BJ (cell line): ENCODE results near the gene DMPK. TPM values are rescaled to one million over a fixed set of nuclear protein-coding genes. Genes with fewer than 3 reads are reported as not detected.

Source experiments
- CTCF ChIA-PET: fragments of 350-600 bp; formaldehyde crosslinking; extraction: SDS; loops from one replicate; lab custom pipeline; 2021; ENCODE audit warnings: antibody characterized with exemption, inconsistent platforms; lab: Yijun Ruan, JAX
- POLR2A ChIA-PET: fragments of 300-600 bp; sonication (Branson Sonifier 250); formaldehyde crosslinking; extraction: SDS; loops from one replicate; lab custom pipeline; 2021; ENCODE audit warnings: antibody characterized with exemption; lab: Charles Lee
- DNase-seq: peaks from one replicate; pipeline ENCODE4 v3.0.0-alpha.2; 2011; ENCODE audit warnings: low read depth
- H3K27me3 ChIP-seq: 2 replicates; pipeline ENCODE4 v1.6.0; 2011; ENCODE audit warnings: low read length; ENCODE audit not compliant: control insufficient read depth, insufficient read depth
- H3K36me3 ChIP-seq: 2 replicates; pipeline ENCODE4 v1.5.1; 2011; ENCODE audit warnings: low read length; ENCODE audit not compliant: control insufficient read depth, insufficient read depth
- H3K4me3 ChIP-seq: 2 replicates; pipeline ENCODE4 v1.5.1; 2011; ENCODE audit warnings: low read depth, mild to moderate bottlenecking, control low read depth, low read length
- polyA plus RNA-seq: library from polyadenylated mRNA; depleted of rRNA; stranded (reverse); fragments of >200 nt; gene quantifications from 2 replicates; pipeline ENCODE4 v1.2.3, GENCODE V29; 2011
- TF ChIP-seq, protein P1 (sequence below): IDR thresholded peaks from 2 replicates; pipeline ENCODE4 v1.5.1; 2011; ENCODE audit warnings: low read depth, mild to moderate bottlenecking, control low read depth, inconsistent platforms, low read length, moderate library complexity; ENCODE audit not compliant: insufficient read depth

Gene DMPK
- polyA plus RNA-seq, 1 experiment: 131 TPM

DNA sequence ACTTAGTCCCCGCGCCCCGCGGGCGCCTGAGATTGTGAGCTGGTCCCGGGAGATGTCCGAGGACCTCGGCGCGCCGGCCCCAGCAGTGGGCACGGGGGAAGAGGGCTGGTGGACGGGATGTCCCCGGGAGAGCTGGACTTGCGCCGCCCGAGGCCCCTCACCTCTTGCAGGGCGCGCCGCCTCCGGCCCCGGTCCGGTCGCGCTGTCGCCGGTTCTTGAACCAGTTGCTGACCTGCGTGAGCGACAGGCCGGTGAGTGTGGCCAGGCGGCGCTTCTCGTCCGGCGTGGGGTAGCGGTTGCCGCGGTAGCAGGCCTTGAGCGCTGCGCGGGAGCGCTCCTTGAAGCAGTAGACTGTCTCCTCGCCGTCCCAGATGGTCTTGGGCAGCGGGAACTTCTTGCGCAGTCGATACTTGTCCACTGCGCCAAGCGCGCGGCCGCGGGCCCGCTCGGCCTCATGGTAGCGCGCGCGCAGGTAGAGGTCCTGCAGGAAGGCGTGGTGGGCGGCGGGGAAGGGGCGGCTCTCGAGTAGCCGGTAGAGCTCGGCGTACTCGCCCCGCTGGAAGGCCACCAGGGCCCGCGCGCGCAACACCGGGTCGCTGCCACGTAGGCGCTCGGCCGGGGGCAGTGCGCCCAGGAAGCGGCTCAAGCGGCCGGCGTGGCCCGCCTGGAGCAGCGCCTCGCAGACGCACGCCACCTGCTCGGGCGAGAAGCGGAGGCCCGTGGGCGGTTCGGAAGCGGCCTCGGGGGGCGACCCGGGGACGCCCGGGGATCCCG, 14.2 kb downstream of the DMPK start:
- ChIA-PET CTCF (interaction anchor here (1.0 to 7.7 kb wide), 11 partner anchors 11 to 117 kb away, joined by 3 to 154 read pairs (median 6); partner anchors contain the start of genes QPCTL and RSPH6A), POLR2A (interaction anchor here (0.7 to 1.6 kb wide), 3 partner anchors 15 to 31 kb away, joined by 4 to 14 read pairs (median 7); partner anchors contain the start of gene DMPK)
- Histone ChIP-seq H3K27me3 (no peaks in the 10 kb centered on the region), H3K4me3 (peak overlapping the region; percentile 92), H3K36me3 (peaks cover 21% of the 10 kb centered on the region)
- TF ChIP-seq, protein P1, sequence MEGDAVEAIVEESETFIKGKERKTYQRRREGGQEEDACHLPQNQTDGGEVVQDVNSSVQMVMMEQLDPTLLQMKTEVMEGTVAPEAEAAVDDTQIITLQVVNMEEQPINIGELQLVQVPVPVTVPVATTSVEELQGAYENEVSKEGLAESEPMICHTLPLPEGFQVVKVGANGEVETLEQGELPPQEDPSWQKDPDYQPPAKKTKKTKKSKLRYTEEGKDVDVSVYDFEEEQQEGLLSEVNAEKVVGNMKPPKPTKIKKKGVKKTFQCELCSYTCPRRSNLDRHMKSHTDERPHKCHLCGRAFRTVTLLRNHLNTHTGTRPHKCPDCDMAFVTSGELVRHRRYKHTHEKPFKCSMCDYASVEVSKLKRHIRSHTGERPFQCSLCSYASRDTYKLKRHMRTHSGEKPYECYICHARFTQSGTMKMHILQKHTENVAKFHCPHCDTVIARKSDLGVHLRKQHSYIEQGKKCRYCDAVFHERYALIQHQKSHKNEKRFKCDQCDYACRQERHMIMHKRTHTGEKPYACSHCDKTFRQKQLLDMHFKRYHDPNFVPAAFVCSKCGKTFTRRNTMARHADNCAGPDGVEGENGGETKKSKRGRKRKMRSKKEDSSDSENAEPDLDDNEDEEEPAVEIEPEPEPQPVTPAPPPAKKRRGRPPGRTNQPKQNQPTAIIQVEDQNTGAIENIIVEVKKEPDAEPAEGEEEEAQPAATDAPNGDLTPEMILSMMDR: no peak
- DNase-seq: no peak

DNA sequence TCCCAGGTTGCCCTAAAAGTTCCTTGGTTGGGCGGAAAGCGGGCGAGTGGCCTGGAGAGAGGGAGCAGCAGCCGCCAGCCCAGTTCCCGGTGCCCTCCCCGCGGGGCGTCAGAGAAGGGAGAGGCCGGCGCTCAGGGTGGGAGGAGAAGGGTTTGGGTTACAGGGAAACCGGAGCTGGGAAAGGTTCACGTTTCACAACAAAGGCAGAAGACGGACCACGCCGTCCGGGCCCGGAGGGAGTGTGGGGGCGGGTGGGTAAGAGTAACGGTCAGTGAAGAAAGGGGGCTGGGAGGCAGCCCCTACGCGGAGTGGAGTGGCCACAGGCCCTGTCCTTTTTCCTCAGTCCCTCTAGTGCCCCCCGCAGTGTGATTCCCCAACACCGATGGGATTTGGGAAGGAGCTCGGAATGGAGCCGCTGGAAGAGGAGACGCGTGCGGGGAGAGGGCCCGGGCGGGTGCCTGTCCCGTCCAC, 14.8 kb downstream of the DMPK start:
- ChIA-PET CTCF (interaction anchor here (0.7 to 7.7 kb wide), 8 partner anchors 9 to 89 kb away, joined by 3 to 154 read pairs (median 6); partner anchors contain the start of gene QPCTL), POLR2A (interaction anchor here (0.6 to 0.7 kb wide), 2 partner anchors 28 to 43 kb away, joined by 3 to 4 read pairs; no protein-coding TSS in a partner anchor)
- peak; percentile 43 for DNase-seq
- TF ChIP-seq, protein P1: no peak
- Histone ChIP-seq H3K36me3 (peaks cover 16% of the 10 kb centered on the region), H3K4me3 (peak overlapping the region; percentile 92), H3K27me3 (no peaks in the 10 kb centered on the region)

DNA sequence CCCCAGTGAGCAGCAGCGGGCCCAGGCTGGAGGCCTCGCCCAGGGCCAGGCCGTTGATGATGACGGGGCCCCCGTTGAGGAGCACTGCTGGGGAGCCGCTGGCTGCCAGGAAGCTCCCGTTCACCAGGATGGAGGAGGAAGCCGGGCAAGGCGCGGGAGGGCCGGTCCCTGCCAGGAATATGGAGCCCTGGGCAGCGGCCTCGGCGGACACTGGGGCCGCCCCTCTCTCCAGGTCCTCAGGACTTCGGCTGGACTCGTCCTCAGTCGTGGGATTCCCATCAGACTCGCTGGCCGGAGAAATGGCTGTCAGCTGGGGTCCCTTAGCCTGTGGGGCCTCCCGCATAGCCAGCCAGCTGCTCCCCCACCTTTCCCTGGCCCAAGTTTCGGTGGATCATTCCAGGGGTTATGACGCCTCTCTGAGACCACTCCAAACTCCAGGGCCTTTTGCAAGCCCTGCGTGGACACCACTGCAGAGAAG, 15.4 kb downstream of the DMPK start:
- ChIA-PET POLR2A (interaction anchor here (0.6 to 0.7 kb wide), 2 partner anchors 27 to 43 kb away, joined by 3 to 4 read pairs; no protein-coding TSS in a partner anchor), CTCF (interaction anchor here (0.7 to 7.7 kb wide), 8 partner anchors 10 to 89 kb away, joined by 3 to 154 read pairs (median 6); partner anchors contain the start of gene QPCTL)
- Histone ChIP-seq H3K27me3 (no peaks in the 10 kb centered on the region), H3K36me3 (peaks cover 12% of the 10 kb centered on the region), H3K4me3 (peak overlapping the region; percentile 92)
- DNase-seq: no peak
- TF ChIP-seq, protein P1: no peak

DNA sequence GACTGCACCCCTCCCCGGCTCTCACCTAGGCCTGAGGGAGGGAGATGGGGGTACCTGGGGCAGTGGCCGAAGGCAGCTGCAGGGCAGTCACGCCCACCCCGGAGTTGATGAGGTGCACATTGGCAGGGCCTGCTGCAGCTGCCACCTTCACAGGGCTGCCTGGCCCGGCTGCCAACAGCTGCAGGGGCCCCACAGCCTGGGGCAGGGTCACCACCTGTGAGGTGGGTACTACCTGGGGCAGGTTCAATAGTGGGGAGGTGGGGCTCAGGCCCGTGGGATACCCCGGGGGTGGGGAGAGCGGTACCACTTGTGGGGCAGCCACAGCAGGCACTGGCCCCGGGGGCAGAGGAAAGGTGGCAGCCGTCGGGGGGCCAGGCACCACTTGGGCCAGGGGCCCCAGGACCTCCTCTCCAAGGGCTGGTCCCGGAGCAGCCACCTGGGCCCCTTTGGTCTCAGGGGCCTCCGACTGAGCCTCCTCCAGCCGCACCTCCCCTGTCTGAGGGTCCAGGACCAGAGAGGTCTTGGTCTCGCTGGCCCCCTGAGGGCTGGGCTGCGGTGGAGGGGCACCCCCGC, 15.9 kb downstream of the DMPK start:
- ChIA-PET POLR2A (no interaction called here), CTCF (interaction anchor here (0.7 to 7.7 kb wide), 7 partner anchors 10 to 88 kb away, joined by 3 to 154 read pairs (median 7); partner anchors contain the start of gene QPCTL)
- DNase-seq: no peak
- Histone ChIP-seq H3K4me3 (peak overlapping the region; percentile 92), H3K27me3 (no peaks in the 10 kb centered on the region), H3K36me3 (peaks cover 7% of the 10 kb centered on the region)
- TF ChIP-seq, protein P1: no peak
